HUES6 (cell line): Measurements from ENCODE around the gene MARCHF9.

Experiments
- H3K27ac ChIP-seq: 2 replicates; pipeline ENCODE4 v1.7.0; 2013; ENCODE audit warnings: low read depth, mild to moderate bottlenecking, low read length, inconsistent platforms
- H3K27me3 ChIP-seq: 2 replicates; pipeline ENCODE4 v1.6.1; 2013; ENCODE audit warnings: low read length; ENCODE audit not compliant: control insufficient read depth, insufficient read depth
- H3K36me3 ChIP-seq: 2 replicates; pipeline ENCODE4 v1.6.1; 2013; ENCODE audit warnings: low read length; ENCODE audit not compliant: control insufficient read depth, insufficient read depth
- H3K4me1 ChIP-seq: 2 replicates; pipeline ENCODE4 v1.6.1; 2013; ENCODE audit warnings: low read length; ENCODE audit not compliant: control insufficient read depth, insufficient read depth
- H3K4me3 ChIP-seq: 2 replicates; pipeline ENCODE4 v1.5.1; 2013; ENCODE audit warnings: low read depth, low read length
- H3K9ac ChIP-seq: one replicate; pipeline ENCODE4 v1.6.1; 2013; ENCODE audit warnings: mild to moderate bottlenecking, low read length
- H3K9me3 ChIP-seq: 2 replicates; pipeline ENCODE4 v1.6.1; 2013; ENCODE audit warnings: low read depth, low read length; ENCODE audit not compliant: control insufficient read depth, insufficient read depth

Gene MARCHF9

GRCh38 chr12:57750561-57751431 lies 4.1 kb upstream of the MARCHF9 start:
- peak overlapping the region; percentile 92 for H3K4me3 ChIP-seq
- H3K9ac ChIP-seq: peak overlapping the region; percentile 98
- H3K27ac ChIP-seq: peak overlapping the region; percentile 85; the same call in 1 of the 2 replicates
- peaks cover 18% of the 10 kb centered on the region for H3K27me3 ChIP-seq
- H3K4me1 ChIP-seq: peaks cover 17% of the 10 kb centered on the region
- no peaks in the 10 kb centered on the region for H3K9me3 ChIP-seq
- peaks cover 52% of the 10 kb centered on the region for H3K36me3 ChIP-seq

- H3K27ac ChIP-seq: peak overlapping the region; percentile 85
- peaks cover 46% of the 10 kb centered on the region for H3K36me3 ChIP-seq
- peak overlapping the region; percentile 98 for H3K9ac ChIP-seq
- H3K27me3 ChIP-seq: peaks cover 24% of the 10 kb centered on the region
- H3K9me3 ChIP-seq: no peaks in the 10 kb centered on the region
- peak overlapping the region; percentile 92 for H3K4me3 ChIP-seq
- peaks cover 16% of the 10 kb centered on the region for H3K4me1 ChIP-seq
Measured at GRCh38 chr12:57751432-57751787, 3.5 kb upstream of the MARCHF9 start.

- Histone ChIP-seq H3K9me3 (no peaks in the 10 kb centered on the region), H3K4me3 (peak within 1 kb of the TSS; percentile 92), H3K36me3 (peaks cover 40% of the 10 kb centered on the region), H3K9ac (peak within 1 kb of the TSS; percentile 98), H3K4me1 (peaks cover 16% of the 10 kb centered on the region), H3K27ac (peak within 1 kb of the TSS; percentile 85), H3K27me3 (peaks cover 30% of the 10 kb centered on the region)
Measured at GRCh38 chr12:57751788-57752667, 2.9 kb upstream of the MARCHF9 start, which contains the start of gene CDK4. CDK4 (minus strand) TSS chr12:57752310; CDS start chr12:57751717, 593 bp downstream.

- Histone ChIP-seq H3K9ac (no peak overlapping the region), H3K27ac (no peak overlapping the region), H3K9me3 (no peaks in the 10 kb centered on the region), H3K36me3 (peaks cover 34% of the 10 kb centered on the region), H3K27me3 (peaks cover 35% of the 10 kb centered on the region), H3K4me3 (peak overlapping the region; percentile 38), H3K4me1 (peaks cover 16% of the 10 kb centered on the region)
Measured at GRCh38 chr12:57752668-57753000, 2.3 kb upstream of the MARCHF9 start.

GRCh38 chr12:57753756-57754337 lies 1.1 kb upstream of the MARCHF9 start:
- Histone ChIP-seq H3K9me3 (no peaks in the 10 kb centered on the region), H3K27me3 (peaks cover 47% of the 10 kb centered on the region), H3K4me3 (peak overlapping the region; percentile 76), H3K36me3 (peaks cover 24% of the 10 kb centered on the region), H3K9ac (no peak overlapping the region), H3K4me1 (peaks cover 16% of the 10 kb centered on the region), H3K27ac (no peak overlapping the region)

GRCh38 chr12:57755194-57755453 lies 221 bp downstream of the MARCHF9 start:
- Histone ChIP-seq H3K9me3 (no peaks in the 10 kb centered on the region), H3K4me1 (peaks cover 16% of the 10 kb centered on the region), H3K9ac (no peak overlapping the region), H3K27ac (no peak overlapping the region), H3K27me3 (peaks cover 51% of the 10 kb centered on the region), H3K36me3 (peaks cover 13% of the 10 kb centered on the region), H3K4me3 (peak overlapping the region; percentile 62)

GRCh38 chr12:57755454-57756372 lies 810 bp downstream of the MARCHF9 start:
- Histone ChIP-seq H3K27me3 (peaks cover 53% of the 10 kb centered on the region), H3K9me3 (no peaks in the 10 kb centered on the region), H3K27ac (no peak overlapping the region), H3K9ac (no peak overlapping the region), H3K36me3 (peaks cover 7% of the 10 kb centered on the region), H3K4me1 (peaks cover 16% of the 10 kb centered on the region), H3K4me3 (peak overlapping the region; percentile 62)

GRCh38 chr12:57756406-57757341 lies 1.8 kb downstream of the MARCHF9 start:
- H3K27me3 ChIP-seq: peaks cover 59% of the 10 kb centered on the region
- peak overlapping the region; percentile 62 for H3K4me3 ChIP-seq
- no peak overlapping the region for H3K9ac ChIP-seq
- H3K27ac ChIP-seq: no peak overlapping the region
- H3K4me1 ChIP-seq: peaks cover 11% of the 10 kb centered on the region
- H3K36me3 ChIP-seq: no peaks in the 10 kb centered on the region
- no peaks in the 10 kb centered on the region for H3K9me3 ChIP-seq

- Histone ChIP-seq H3K27ac (no peak overlapping the region), H3K4me1 (peaks cover 9% of the 10 kb centered on the region), H3K9ac (no peak overlapping the region), H3K9me3 (no peaks in the 10 kb centered on the region), H3K36me3 (no peaks in the 10 kb centered on the region), H3K27me3 (peaks cover 69% of the 10 kb centered on the region), H3K4me3 (no peak overlapping the region)
Measured at GRCh38 chr12:57757771-57758170, 2.9 kb downstream of the MARCHF9 start.
